ENCODE measurements around the gene CACNA1C.

DNA sequence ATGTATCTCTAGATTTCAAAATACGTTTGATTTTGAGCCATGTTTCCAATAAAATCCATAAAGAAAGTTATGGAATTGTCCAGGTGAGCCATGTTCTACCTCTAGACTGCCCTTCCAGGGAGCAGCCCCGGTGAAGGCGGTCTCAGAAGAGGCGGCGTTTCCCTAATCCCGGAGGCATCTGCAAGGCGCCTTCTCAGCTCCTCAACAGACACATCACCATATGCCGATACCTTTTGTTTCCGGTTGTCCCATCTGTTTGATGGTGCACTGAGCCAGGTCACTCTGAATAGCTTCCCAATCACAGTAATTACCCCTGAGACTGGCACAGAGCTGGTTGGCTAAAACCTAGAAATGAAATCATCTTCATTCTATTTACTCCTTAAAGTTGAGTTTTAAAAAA is 436.5 kb downstream of the CACNA1C start:
- TF ChIP-seq, protein P1, sequence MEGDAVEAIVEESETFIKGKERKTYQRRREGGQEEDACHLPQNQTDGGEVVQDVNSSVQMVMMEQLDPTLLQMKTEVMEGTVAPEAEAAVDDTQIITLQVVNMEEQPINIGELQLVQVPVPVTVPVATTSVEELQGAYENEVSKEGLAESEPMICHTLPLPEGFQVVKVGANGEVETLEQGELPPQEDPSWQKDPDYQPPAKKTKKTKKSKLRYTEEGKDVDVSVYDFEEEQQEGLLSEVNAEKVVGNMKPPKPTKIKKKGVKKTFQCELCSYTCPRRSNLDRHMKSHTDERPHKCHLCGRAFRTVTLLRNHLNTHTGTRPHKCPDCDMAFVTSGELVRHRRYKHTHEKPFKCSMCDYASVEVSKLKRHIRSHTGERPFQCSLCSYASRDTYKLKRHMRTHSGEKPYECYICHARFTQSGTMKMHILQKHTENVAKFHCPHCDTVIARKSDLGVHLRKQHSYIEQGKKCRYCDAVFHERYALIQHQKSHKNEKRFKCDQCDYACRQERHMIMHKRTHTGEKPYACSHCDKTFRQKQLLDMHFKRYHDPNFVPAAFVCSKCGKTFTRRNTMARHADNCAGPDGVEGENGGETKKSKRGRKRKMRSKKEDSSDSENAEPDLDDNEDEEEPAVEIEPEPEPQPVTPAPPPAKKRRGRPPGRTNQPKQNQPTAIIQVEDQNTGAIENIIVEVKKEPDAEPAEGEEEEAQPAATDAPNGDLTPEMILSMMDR (IDR thresholded peaks at IDR 0.05): no peak
- TF ChIP-seq POLR2AphosphoS5 (IDR thresholded peaks at IDR 0.05) (no peak), POLR2A (IDR thresholded peaks at IDR 0.05) (no peak)
